Thoracic aorta (tissue), 2 donors: Measurements from ENCODE around the gene RLN3. TPM values are rescaled to one million over a fixed set of nuclear protein-coding genes. Genes with fewer than 3 reads are reported as not detected.
A peak's percentile ranks its signal among the peaks of the same experiment; 100 is the strongest.
"Not testable (repeated sequence)": the region's sequence is repeated elsewhere in the genome, so short reads cannot be mapped to it uniquely, and the experiment has no call there.

Experiments used
- ATAC-seq: fragments of 150-250 bp; one replicate; pipeline ENCODE4 v1.8.0; 2017; ENCODE audit warnings: low read depth; ENCODE audit not compliant: insufficient number of reproducible peaks, low FRiP score
- DNase-seq: peaks from one replicate; pipeline ENCODE4 v3.0.0-alpha.2; 2020; ENCODE audit warnings: low spot score
- H3K27ac ChIP-seq, 2 donors: fragments of 200-600 bp; sonication (generic); 1 replicate in 1 of 2; 2 replicates in 1 of 2; pipeline ENCODE4 v1.5.1; 2016; ENCODE audit warnings: mild to moderate bottlenecking in 2 of 2, moderate library complexity in 2 of 2
- H3K27me3 ChIP-seq: fragments of 200-600 bp; sonication (generic); replicated peaks from 2 replicates; pipeline ENCODE4 v1.6.0; 2016; ENCODE audit warnings: mild to moderate bottlenecking; ENCODE audit not compliant: insufficient read depth
- H3K36me3 ChIP-seq: fragments of 200-600 bp; sonication (generic); one replicate; pipeline ENCODE4 v1.5.1; 2016
- H3K4me1 ChIP-seq, 2 donors: fragments of 200-600 bp; sonication (generic); 1 replicate in 1 of 2; 2 replicates in 1 of 2; pipeline versions ENCODE4 v1.5.1 to v1.6.0; 2016; ENCODE audit warnings: low read depth in 2 of 2, mild to moderate bottlenecking in 1 of 2; ENCODE audit not compliant: control insufficient read depth in 1 of 2
- H3K4me3 ChIP-seq: fragments of 200-600 bp; sonication (generic); 2 replicates; pipeline ENCODE4 v1.5.1; 2016; ENCODE audit warnings: mild to moderate bottlenecking
- H3K9me3 ChIP-seq: fragments of 200-600 bp; sonication (generic); 2 replicates; pipeline ENCODE4 v1.5.1; 2016
- CTCF ChIP-seq: fragments of 200-600 bp; sonication (generic); IDR thresholded peaks from one replicate; pipeline ENCODE4 v1.5.1; 2019; ENCODE audit warnings: antibody characterized with exemption
- total RNA-seq, 2 donors: library from RNA; depleted of rRNA; stranded (reverse); fragments of >200 nt; gene quantifications; one replicate each; pipeline versions ENCODE4 v1.1.0 to v1.2.3, GENCODE V29; 2016

The RLN3 gene
- total RNA-seq, 2 donors from 2014 or later = not detected

GRCh38 chr19:14048443-14049153 lies 20.6 kb downstream of the RLN3 start:
- TF ChIP-seq CTCF = peak; percentile 73
- ATAC-seq (no peak), DNase-seq (no peak)
- Histone ChIP-seq H3K9me3 (no peaks in the 10 kb centered on the region), H3K27ac (no peak overlapping the region), H3K4me1 (no peaks in the 10 kb centered on the region), H3K36me3 (no peaks in the 10 kb centered on the region), H3K27me3 (no peaks in the 10 kb centered on the region), H3K4me3 (no peak overlapping the region)

- Histone ChIP-seq H3K4me1 (no peaks in the 10 kb centered on the region), H3K27ac (no peak overlapping the region), H3K4me3 (no peak overlapping the region), H3K9me3 (no peaks in the 10 kb centered on the region), H3K36me3 (no peaks in the 10 kb centered on the region), H3K27me3 (no peaks in the 10 kb centered on the region)
- DNase-seq (no peak), ATAC-seq (no peak)
- no peak for TF ChIP-seq CTCF
Observed at GRCh38 chr19:14050512-14050911, 22.6 kb downstream of the RLN3 start.

GRCh38 chr19:14050961-14051360 lies 23.0 kb downstream of the RLN3 start:
- H3K9me3 ChIP-seq, DNase-seq, H3K4me1 ChIP-seq, H3K27me3 ChIP-seq, H3K36me3 ChIP-seq, H3K27ac ChIP-seq, H3K4me3 ChIP-seq, ATAC-seq: not testable (repeated sequence)

- no peaks in the 10 kb centered on the region for H3K27me3 ChIP-seq
- no peak overlapping the region for H3K4me3 ChIP-seq
- H3K9me3 ChIP-seq = no peaks in the 10 kb centered on the region
- ATAC-seq (no peak), DNase-seq (no peak)
- H3K4me1 ChIP-seq = no peaks in the 10 kb centered on the region
- no peak for TF ChIP-seq CTCF
- no peaks in the 10 kb centered on the region for H3K36me3 ChIP-seq
- H3K27ac ChIP-seq = no peak overlapping the region
Observed at GRCh38 chr19:14051980-14052379, 24.0 kb downstream of the RLN3 start.

- H3K36me3 ChIP-seq = no peaks in the 10 kb centered on the region
- ATAC-seq = no peak
Observed at GRCh38 chr19:14052470-14052869, 24.5 kb downstream of the RLN3 start.

More at GRCh38 chr19:14052470-14052869, 24.5 kb downstream of the RLN3 start:
- Histone ChIP-seq H3K4me1 (no peaks in the 10 kb centered on the region), H3K27ac (no peak overlapping the region), H3K4me3 (no peak overlapping the region), H3K27me3 (no peaks in the 10 kb centered on the region), H3K9me3 (no peaks in the 10 kb centered on the region)
- TF ChIP-seq CTCF = no peak
- no peak for DNase-seq
